Endothelial cell (in vitro differentiated cells): ENCODE measurements around the gene DTNA. TPM values are rescaled to one million over a fixed set of nuclear protein-coding genes. Genes with fewer than 3 reads are reported as not detected.

Experiments used
- DNase-seq: peaks from one replicate; pipeline ENCODE4 v3.0.0; 2021; ENCODE audit warnings: low spot score
- H3K27ac Mint-ChIP-seq: one replicate; pipeline ENCODE4 v1.8.0; 2021; ENCODE audit warnings: mixed read lengths, inconsistent platforms; ENCODE audit not compliant: unreplicated experiment
- H3K27me3 Mint-ChIP-seq: one replicate; pipeline ENCODE4 v1.8.0; 2021; ENCODE audit warnings: mild to moderate bottlenecking, moderate library complexity, mixed read lengths, inconsistent platforms; ENCODE audit not compliant: unreplicated experiment
- H3K36me3 Mint-ChIP-seq: one replicate; pipeline ENCODE4 v1.8.0; 2021; ENCODE audit warnings: mild to moderate bottlenecking, low read depth, mixed read lengths, inconsistent platforms; ENCODE audit not compliant: unreplicated experiment
- H3K4me1 Mint-ChIP-seq: one replicate; pipeline ENCODE4 v1.8.0; 2021; ENCODE audit warnings: mild to moderate bottlenecking, mixed read lengths, inconsistent platforms; ENCODE audit not compliant: unreplicated experiment
- H3K4me3 Mint-ChIP-seq: one replicate; pipeline ENCODE4 v1.8.0; 2021; ENCODE audit warnings: mild to moderate bottlenecking, mixed read lengths, inconsistent platforms; ENCODE audit not compliant: unreplicated experiment
- H3K9me3 Mint-ChIP-seq: one replicate; pipeline ENCODE4 v1.8.0; 2021; ENCODE audit warnings: mixed read lengths, inconsistent platforms; ENCODE audit not compliant: unreplicated experiment
- total RNA-seq: library from RNA; stranded (reverse); fragmentation: NEBNext Ultra II Directional; extraction: Animal tissue kit (Norgen Biotek cat#: 25700); gene quantifications from one replicate; pipeline ENCODE4 v1.2.1, GENCODE V29; 2021; ENCODE audit not compliant: unreplicated experiment
- TF ChIP-seq, protein P1 (sequence below): fragments of 200-600 bp; sonication (generic); IDR thresholded peaks from one replicate; pipeline ENCODE4 v1.5.0; 2021; ENCODE audit warnings: antibody characterized with exemption; ENCODE audit not compliant: unreplicated experiment

DTNA gene
- total RNA-seq, 1 donor from 2014 or later: 17.9 TPM

DNA sequence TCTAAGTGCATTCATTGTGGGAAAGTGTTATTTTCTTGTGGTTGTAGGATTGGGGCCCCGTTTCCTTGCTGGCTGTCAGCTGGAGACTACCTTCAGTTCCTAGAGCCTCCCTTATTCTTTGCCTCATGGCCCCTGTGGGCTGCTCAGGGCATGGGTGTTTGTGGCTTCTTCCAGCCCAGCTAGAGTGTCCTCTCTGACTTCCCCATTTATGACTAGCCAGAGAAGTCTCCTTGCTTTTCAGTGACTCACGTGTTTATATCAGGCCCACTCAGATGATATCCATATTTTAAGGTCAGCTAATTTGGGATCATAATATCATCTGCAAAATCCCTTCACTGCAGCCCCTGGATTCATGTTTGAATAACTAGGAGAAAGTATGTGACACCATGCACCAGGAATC lies 62.8 kb downstream of the DTNA start:
- Mint-ChIP-seq H3K9me3 (no peaks in the 10 kb centered on the region), H3K4me1 (peaks cover 27% of the 10 kb centered on the region), H3K27me3 (peaks cover 2% of the 10 kb centered on the region), H3K36me3 (peaks cover 3% of the 10 kb centered on the region), H3K4me3 (no peak overlapping the region), H3K27ac (no peak overlapping the region)
- DNase-seq: no peak
- TF ChIP-seq, protein P1, sequence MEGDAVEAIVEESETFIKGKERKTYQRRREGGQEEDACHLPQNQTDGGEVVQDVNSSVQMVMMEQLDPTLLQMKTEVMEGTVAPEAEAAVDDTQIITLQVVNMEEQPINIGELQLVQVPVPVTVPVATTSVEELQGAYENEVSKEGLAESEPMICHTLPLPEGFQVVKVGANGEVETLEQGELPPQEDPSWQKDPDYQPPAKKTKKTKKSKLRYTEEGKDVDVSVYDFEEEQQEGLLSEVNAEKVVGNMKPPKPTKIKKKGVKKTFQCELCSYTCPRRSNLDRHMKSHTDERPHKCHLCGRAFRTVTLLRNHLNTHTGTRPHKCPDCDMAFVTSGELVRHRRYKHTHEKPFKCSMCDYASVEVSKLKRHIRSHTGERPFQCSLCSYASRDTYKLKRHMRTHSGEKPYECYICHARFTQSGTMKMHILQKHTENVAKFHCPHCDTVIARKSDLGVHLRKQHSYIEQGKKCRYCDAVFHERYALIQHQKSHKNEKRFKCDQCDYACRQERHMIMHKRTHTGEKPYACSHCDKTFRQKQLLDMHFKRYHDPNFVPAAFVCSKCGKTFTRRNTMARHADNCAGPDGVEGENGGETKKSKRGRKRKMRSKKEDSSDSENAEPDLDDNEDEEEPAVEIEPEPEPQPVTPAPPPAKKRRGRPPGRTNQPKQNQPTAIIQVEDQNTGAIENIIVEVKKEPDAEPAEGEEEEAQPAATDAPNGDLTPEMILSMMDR: no peak

DNA sequence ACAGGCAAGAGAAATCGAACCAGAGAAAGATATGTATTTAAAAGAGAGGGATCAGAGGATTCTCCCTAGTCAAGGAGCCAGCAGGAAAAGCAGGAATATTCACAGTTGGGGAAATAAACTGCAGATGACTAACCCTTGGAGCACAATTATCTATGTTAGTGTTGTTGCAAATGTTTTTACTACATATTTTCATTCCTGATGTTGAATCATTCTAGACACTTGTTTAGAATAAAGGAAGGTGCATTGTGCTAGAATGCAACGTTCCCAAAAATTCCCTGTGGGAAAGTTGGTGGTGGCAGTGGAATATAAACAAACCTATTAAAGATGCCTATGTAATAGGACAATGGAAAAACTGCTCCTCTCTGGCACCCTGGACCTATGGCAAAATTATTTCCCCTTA lies 63.3 kb downstream of the DTNA start:
- TF ChIP-seq, protein P1: no peak
- no peak for DNase-seq
- Mint-ChIP-seq H3K36me3 (peaks cover 3% of the 10 kb centered on the region), H3K4me3 (no peak overlapping the region), H3K27ac (no peak overlapping the region), H3K27me3 (no peaks in the 10 kb centered on the region), H3K4me1 (peaks cover 23% of the 10 kb centered on the region), H3K9me3 (no peaks in the 10 kb centered on the region)

DNA sequence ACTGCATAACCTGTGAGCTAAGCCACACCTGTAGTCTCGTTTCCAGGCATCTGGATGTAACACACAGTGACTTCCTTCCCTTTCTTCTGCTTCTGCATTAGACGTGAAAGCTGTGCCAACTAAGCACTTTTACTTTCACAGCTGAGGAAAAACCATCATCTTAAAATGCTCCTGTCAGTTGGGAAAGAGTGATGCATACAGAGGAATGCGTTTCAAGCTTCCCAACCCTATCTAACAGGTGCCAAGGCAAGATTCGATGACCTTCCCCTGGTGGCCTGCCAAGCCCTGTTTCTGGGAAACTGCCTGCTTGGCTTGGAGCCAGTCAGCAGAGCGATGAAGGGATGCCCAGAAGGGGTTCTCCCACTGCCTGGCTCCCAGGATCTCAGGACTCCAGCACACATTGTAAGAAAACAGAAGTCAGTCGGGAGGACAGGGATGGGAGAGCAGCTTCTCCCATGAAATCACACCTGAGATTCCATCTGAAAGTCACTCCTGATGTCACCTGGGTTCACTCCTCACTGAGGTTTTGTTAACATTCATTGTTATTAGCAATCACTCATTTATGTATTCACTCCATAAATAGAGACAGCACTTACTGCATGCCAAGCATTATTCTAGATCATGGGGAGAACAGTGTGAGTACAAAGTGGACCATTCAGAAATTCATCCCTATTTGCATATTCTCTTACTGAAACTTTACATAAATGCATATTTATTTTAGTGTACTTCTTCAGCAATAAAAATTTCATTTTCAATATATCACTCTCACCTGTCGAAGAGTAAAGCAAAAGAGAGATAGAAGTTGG lies 64.1 kb downstream of the DTNA start:
- Mint-ChIP-seq H3K27me3 (no peaks in the 10 kb centered on the region), H3K4me3 (no peak overlapping the region), H3K4me1 (peaks cover 16% of the 10 kb centered on the region), H3K27ac (no peak overlapping the region), H3K9me3 (no peaks in the 10 kb centered on the region), H3K36me3 (peaks cover 3% of the 10 kb centered on the region)
- no peak for DNase-seq
- TF ChIP-seq, protein P1: no peak

DNA sequence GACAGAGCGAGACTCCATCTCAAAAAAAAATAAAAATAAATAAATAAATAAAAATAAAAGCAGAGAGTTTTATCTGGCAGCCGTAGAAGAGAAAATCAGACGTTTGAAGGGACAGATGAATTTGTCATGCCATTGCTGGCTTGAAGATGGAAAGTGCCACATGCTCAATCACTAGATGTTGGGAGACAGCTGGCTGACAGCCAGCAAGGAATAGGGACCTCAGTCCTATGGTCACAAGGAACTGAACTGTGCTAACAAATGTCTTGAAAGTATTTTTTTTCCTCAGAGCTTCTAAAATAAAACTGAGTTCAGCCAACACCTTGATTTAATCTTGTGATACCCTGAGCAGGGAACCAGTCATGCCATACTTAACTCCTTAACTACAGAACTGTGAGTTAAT lies 65.4 kb downstream of the DTNA start:
- peaks cover 3% of the 10 kb centered on the region for H3K36me3 Mint-ChIP-seq
- H3K4me1 Mint-ChIP-seq: peaks cover 19% of the 10 kb centered on the region
- H3K27ac Mint-ChIP-seq: no peak overlapping the region
- H3K27me3 Mint-ChIP-seq: peaks cover under 1% of the 10 kb centered on the region
- no peak overlapping the region for H3K4me3 Mint-ChIP-seq
- no peak for DNase-seq
- no peaks in the 10 kb centered on the region for H3K9me3 Mint-ChIP-seq
- TF ChIP-seq, protein P1: no peak

DNA sequence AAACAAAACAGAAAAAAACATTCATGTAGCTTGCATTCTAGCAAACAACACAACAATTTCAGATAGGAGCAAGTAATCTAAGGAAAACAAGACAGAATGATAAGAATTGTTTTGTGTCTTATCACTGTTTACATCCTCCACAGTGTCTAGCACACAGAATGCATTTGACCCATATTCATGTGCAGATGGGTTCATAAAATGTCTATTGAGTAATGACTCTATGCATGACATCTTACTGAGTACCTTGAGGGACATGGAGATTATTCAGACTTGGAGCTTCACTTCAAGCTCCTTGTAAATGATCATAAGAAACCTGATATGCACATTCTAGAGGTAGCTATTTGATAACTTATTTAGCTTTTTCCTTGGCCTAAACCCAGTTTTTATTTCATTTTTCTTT lies 69.0 kb downstream of the DTNA start:
- Mint-ChIP-seq H3K9me3 (no peaks in the 10 kb centered on the region), H3K27ac (no peak overlapping the region), H3K27me3 (peaks cover 1% of the 10 kb centered on the region), H3K4me3 (no peak overlapping the region), H3K4me1 (peaks cover 10% of the 10 kb centered on the region), H3K36me3 (peaks cover 3% of the 10 kb centered on the region)
- TF ChIP-seq, protein P1: no peak
- DNase-seq: no peak
